Ovary (tissue), 9 donors: ENCODE data around the gene ZNRF1. TPM values are rescaled to one million over a fixed set of nuclear protein-coding genes. Genes with fewer than 3 reads are reported as not detected.
A peak's percentile ranks its signal among the peaks of the same experiment; 100 is the strongest.
"Not testable (repeated sequence)": the region's sequence is repeated elsewhere in the genome, so short reads cannot be mapped to it uniquely, and the experiment has no call there.

ENCODE experiments used
- DNase-seq, 5 donors: peaks; one replicate each; pipeline ENCODE4 v3.0.0-alpha.2; 2019 to 2020
- H3K27ac ChIP-seq, 2 donors: fragments of 200-600 bp; one replicate each; pipeline versions ENCODE4 v1.5.1 to v1.8.0; 2019 to 2022
- H3K27me3 ChIP-seq: fragments of 200-600 bp; one replicate; pipeline ENCODE4 v1.8.0; 2022
- H3K36me3 ChIP-seq: fragments of 200-600 bp; sonication (generic); one replicate; pipeline ENCODE4 v1.5.1; 2019
- H3K4me1 ChIP-seq: one replicate; pipeline ENCODE4 v1.8.1; 2013; ENCODE audit warnings: mild to moderate bottlenecking, moderate library complexity; ENCODE audit not compliant: insufficient read depth
- H3K4me3 ChIP-seq: fragments of 200-600 bp; sonication (generic); one replicate; pipeline ENCODE4 v1.5.1; 2017
- H3K9me3 ChIP-seq, 2 donors: fragments of 200-600 bp in 1 of 2; sonication (generic) in 1 of 2; one replicate each; pipeline versions ENCODE4 v1.5.1 to v1.8.1; 2013 to 2019; ENCODE audit warnings: mild to moderate bottlenecking in 1 of 2, moderate library complexity in 1 of 2
- CTCF ChIP-seq, 3 donors: fragments of 450-650 bp in 2 of 3; fragments of 200-600 bp in 1 of 3; IDR thresholded peaks; one replicate each; pipeline versions ENCODE4 v1.5.1 to v1.8.0; 2016 to 2022; ENCODE audit warnings: antibody characterized with exemption in 3 of 3, mild to moderate bottlenecking in 1 of 3
- EP300 ChIP-seq: sonication (generic); formaldehyde crosslinking; IDR thresholded peaks from one replicate; pipeline ENCODE4 v1.6.1; 2017; ENCODE audit warnings: antibody characterized with exemption
- POLR2A ChIP-seq: fragments of 450-650 bp; IDR thresholded peaks from one replicate; pipeline ENCODE4 v1.6.1; 2017; ENCODE audit warnings: antibody characterized with exemption, mild to moderate bottlenecking, moderate library complexity
- WGBS, 3 donors: extraction: QIAGEN DNeasy Blood & Tissue Kit in 1 of 3; methylation state at CpG; one replicate each; pipeline versions ENCODE4 v1.1.5 to v1.1.7; 2013 to 2017; 5-methylcytosine and 5-hydroxymethylcytosine counted together
- intact Hi-C, 4 donors: fragments of 100-400 bp; cut with DNase I; formaldehyde crosslinking; loops; one replicate each; pipeline versions ENCODE4 v1.11.0 to v1.15.1; 2022 to 2023
- polyA plus RNA-seq, 2 donors: library from polyadenylated mRNA; stranded (reverse); fragments of 200-250 nt in 1 of 2; fragments of 350-450 nt in 1 of 2; fragmentation: Illumina TruSeq in 1 of 2; extraction: RNeasy Lipid Tissue Mini Kit (QIAGEN cat#74804) in 1 of 2; gene quantifications; one replicate each; pipeline ENCODE4 v1.2.3, GENCODE V29; 2013 to 2014
- total RNA-seq, 7 donors: library from RNA; depleted of rRNA in 2 of 7; stranded (reverse); fragments of >200 nt in 2 of 7; fragmentation: NEBNext Ultra II Directional in 3 of 7; extraction: Animal tissue kit (Norgen Biotek cat#: 25700) in 3 of 7; gene quantifications; one replicate each; pipeline versions ENCODE4 v1.1.0 to v1.2.4, GENCODE V29; 2016 to 2023
- donor health status: DM: no; HTN: no; CAD: no; lungs with moderate emphysema.
- donor health status: DM: no; HTN: no; CAD: no.
- donor health status: Bipolar disorder and iron deficiency.
- donor health status: DM: yes; HTN: yes; CAD: no.
- donor health status: DM: no; HTN: no; CAD: no.
- donor health status: DM: yes; HTN: yes; CAD: no.

Gene ZNRF1
- total and polyA plus RNA-seq, 9 donors: 10.8 to 27.9 (median 24.3) TPM

DNA sequence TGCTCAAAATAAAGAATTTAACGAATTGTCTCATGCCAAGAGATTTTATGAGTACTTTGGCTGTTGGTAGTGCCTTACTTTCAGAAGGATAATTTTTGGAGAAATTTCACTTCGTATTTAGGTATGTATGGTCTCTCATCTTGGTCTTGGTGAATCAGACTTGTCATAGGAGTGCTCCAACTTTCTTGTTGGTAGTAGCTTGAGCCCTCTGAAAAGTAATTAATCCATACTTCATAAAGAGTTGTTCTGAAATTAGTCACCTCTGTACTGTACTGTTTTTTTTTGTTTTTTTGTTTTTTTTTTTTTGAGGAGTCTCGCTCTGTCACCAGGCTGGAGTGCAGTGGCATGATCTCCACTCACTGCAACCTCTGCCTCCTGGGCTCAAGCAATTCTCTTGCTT is 11.6 kb downstream of the ZNRF1 start:
- intact Hi-C loops: no loop called here
- DNase-seq: no peak
- no peaks in the 10 kb centered on the region for H3K9me3 ChIP-seq
- TF ChIP-seq POLR2A: no peak
- TF ChIP-seq EP300: no peak
- TF ChIP-seq CTCF (IDR thresholded peaks at IDR 0.05): no peak
- WGBS, 3 donors: 41 to 93% (median 55%) methylated on average over 3 of the region's 3 CpGs
- no peak overlapping the region for H3K4me3 ChIP-seq
- H3K27me3 ChIP-seq: no peaks in the 10 kb centered on the region
- no peaks in the 10 kb centered on the region for H3K36me3 ChIP-seq
- no peak overlapping the region for H3K27ac ChIP-seq
- peaks cover 12% of the 10 kb centered on the region for H3K4me1 ChIP-seq

- Histone ChIP-seq H3K36me3 (no peaks in the 10 kb centered on the region), H3K4me3 (no peak overlapping the region), H3K27me3 (no peaks in the 10 kb centered on the region), H3K4me1 (peaks cover 12% of the 10 kb centered on the region), H3K27ac (peak overlapping the region; percentile 62 to 74), H3K9me3 (no peaks in the 10 kb centered on the region)
- intact Hi-C loops: no loop called here
- TF ChIP-seq CTCF (IDR thresholded peaks at IDR 0.05) (no peak), POLR2A (peak; percentile 19)
- peak in 1 of 5 donors; percentile 62 for DNase-seq
- 9 to 14% (median 13%) methylated on average over 3 of the region's 3 CpGs for WGBS, 3 donors
These were observed 12.9 kb downstream of the ZNRF1 start for GRCh38 chr16:75011634-75012307.

GRCh38 chr16:75012380-75013081 is 13.7 kb downstream of the ZNRF1 start:
- DNase-seq: no peak
- TF ChIP-seq CTCF (IDR thresholded peaks at IDR 0.05): no peak
- no peak overlapping the region for H3K4me3 ChIP-seq
- no peaks in the 10 kb centered on the region for H3K36me3 ChIP-seq
- 35 to 41% (median 40%) methylated on average over 8 of the region's 8 CpGs for WGBS, 3 donors
- peak overlapping the region in 1 of 2 donors; percentile 74 for H3K27ac ChIP-seq
- H3K9me3 ChIP-seq: no peaks in the 10 kb centered on the region
- no peaks in the 10 kb centered on the region for H3K27me3 ChIP-seq
- H3K4me1 ChIP-seq: peaks cover 12% of the 10 kb centered on the region
- intact Hi-C loops: no loop called here

DNA sequence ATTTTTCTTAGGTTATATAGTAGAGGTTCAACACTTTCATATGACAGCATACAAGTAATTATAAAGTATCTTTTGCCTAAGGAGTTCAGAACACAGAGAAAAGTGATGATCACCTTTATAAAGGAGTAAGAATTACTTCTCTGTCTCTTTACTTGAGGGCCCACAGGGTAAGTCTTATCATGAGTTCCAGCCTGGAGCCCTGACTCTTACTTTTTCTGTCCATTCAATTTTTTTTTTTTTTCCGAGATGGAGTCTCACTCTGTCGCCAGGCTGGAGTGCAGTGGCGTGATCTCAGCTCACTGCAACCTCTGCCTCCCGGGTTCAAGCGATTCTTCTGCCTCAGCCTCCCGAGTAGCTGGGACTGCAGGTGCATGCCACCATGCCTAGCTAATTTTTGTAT is 14.3 kb downstream of the ZNRF1 start:
- H3K4me3 ChIP-seq, H3K27me3 ChIP-seq, DNase-seq, H3K9me3 ChIP-seq, intact Hi-C loops, H3K36me3 ChIP-seq: not testable (repeated sequence)
- Histone ChIP-seq H3K4me1 (peaks cover 12% of the 10 kb centered on the region), H3K27ac (peak overlapping the region in 1 of 2 donors; percentile 74)
- WGBS, 3 donors: 87 to 94% (median 89%) methylated on average over 6 of the region's 6 CpGs

DNA sequence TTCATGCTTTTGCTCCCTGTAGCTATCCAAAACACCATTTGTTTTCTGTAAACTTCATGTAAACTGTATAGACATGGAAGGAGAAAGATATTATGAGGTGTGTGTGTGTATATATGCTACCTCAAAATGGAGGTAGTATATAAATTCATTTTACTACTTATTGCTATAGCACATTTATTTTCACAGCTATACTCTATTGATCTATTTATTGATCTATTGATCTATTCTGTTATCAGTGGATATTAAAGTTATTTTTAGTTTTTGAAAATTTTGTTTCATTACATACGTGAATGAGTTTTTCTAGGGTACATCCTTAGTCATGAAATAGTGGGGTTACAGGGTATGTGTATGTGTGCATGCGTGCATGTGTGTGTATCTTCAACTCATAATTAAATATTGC is 15.5 kb downstream of the ZNRF1 start:
- Histone ChIP-seq H3K27me3 (no peaks in the 10 kb centered on the region), H3K4me3 (no peak overlapping the region), H3K36me3 (no peaks in the 10 kb centered on the region), H3K4me1 (peaks cover 13% of the 10 kb centered on the region), H3K9me3 (no peaks in the 10 kb centered on the region), H3K27ac (no peak overlapping the region)
- 95 to 97% (median 96%) methylated on average over 2 of the region's 2 CpGs for WGBS, 3 donors
- DNase-seq: no peak
- TF ChIP-seq EP300 (no peak), CTCF (IDR thresholded peaks at IDR 0.05) (no peak), POLR2A (no peak)
- intact Hi-C loops: no loop called here

GRCh38 chr16:75016451-75017081 is 17.7 kb downstream of the ZNRF1 start:
- H3K27me3 ChIP-seq, DNase-seq, H3K27ac ChIP-seq, intact Hi-C loops, H3K36me3 ChIP-seq, H3K9me3 ChIP-seq, H3K4me3 ChIP-seq: not testable (repeated sequence)
- 91 to 96% (median 93%) methylated on average over 12 of the region's 12 CpGs for WGBS, 3 donors
- H3K4me1 ChIP-seq: peaks cover 13% of the 10 kb centered on the region
